SK-N-SH (cell line): Measurements from ENCODE around the gene CASS4.

ENCODE experiments used
- POLR2AphosphoS5 ChIP-seq: IDR thresholded peaks from 2 replicates; pipeline ENCODE4 v1.6.1; 2012; ENCODE audit warnings: low read depth, low read length
- TAF1 ChIP-seq: IDR thresholded peaks from 2 replicates; pipeline ENCODE4 v1.6.1; 2012; ENCODE audit warnings: low read depth, mild to moderate bottlenecking, low read length, moderate library complexity, borderline replicate concordance
- YY1 ChIP-seq: IDR thresholded peaks from 2 replicates; pipeline ENCODE4 v1.4.0; 2012; ENCODE audit warnings: low read depth, mild to moderate bottlenecking

- TF ChIP-seq TAF1 (no peak), YY1 (no peak), POLR2AphosphoS5 (no peak)
These were observed 51.4 kb downstream of the CASS4 start for GRCh38 chr20:56463428-56463827.
